GM12801 (cell line): ENCODE data around the gene CCR7.

Source experiments
- TF ChIP-seq, protein P1 (sequence below): IDR thresholded peaks from one replicate; pipeline ENCODE4 v1.5.1; 2011; ENCODE audit warnings: control low read depth; ENCODE audit not compliant: insufficient read length; ENCODE audit errors: extremely low read depth

CCR7 gene

DNA sequence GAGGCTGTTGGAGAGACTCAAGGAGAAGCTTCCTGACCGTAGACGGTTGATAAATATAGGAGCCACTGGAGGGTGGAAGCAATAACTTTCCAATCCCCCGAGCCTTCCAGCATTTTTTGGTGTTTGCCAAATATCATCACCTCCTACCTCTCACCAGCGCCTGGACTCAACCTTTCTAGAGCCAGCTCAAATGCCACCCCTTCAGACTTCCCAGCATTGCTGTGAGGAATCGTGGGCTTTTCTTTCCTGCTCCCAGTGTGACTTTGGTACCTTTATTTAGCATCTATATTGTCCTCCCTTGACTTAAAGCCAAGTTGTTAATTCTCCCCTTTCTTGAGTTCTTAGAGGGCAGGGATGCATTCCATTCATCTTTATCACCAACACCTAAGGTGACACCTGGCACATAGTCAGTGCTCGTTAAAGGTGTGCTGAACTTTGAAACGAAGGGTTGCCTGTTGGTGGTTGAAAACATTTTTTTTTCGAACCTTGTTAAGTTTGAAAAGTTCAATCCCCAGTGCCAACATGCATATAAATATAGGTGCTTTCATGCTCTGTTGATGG, 35.3 kb upstream of the CCR7 start:
- TF ChIP-seq, protein P1, sequence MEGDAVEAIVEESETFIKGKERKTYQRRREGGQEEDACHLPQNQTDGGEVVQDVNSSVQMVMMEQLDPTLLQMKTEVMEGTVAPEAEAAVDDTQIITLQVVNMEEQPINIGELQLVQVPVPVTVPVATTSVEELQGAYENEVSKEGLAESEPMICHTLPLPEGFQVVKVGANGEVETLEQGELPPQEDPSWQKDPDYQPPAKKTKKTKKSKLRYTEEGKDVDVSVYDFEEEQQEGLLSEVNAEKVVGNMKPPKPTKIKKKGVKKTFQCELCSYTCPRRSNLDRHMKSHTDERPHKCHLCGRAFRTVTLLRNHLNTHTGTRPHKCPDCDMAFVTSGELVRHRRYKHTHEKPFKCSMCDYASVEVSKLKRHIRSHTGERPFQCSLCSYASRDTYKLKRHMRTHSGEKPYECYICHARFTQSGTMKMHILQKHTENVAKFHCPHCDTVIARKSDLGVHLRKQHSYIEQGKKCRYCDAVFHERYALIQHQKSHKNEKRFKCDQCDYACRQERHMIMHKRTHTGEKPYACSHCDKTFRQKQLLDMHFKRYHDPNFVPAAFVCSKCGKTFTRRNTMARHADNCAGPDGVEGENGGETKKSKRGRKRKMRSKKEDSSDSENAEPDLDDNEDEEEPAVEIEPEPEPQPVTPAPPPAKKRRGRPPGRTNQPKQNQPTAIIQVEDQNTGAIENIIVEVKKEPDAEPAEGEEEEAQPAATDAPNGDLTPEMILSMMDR = no peak

DNA sequence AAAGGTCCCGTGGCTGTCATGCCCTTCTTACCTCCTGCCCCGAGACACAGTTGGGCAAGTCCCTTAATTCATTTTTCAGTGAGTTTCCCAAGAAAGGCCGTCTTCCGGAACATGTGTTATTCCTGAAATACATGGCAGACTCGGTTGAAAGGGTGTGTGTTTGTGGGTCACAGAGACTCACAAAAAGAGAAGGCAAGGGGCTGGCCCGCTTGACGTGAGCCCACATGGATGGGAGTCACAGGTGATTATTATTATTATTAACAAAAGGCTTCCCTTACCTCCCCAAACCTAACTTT, 34.1 kb upstream of the CCR7 start:
- TF ChIP-seq, protein P1 = no peak

DNA sequence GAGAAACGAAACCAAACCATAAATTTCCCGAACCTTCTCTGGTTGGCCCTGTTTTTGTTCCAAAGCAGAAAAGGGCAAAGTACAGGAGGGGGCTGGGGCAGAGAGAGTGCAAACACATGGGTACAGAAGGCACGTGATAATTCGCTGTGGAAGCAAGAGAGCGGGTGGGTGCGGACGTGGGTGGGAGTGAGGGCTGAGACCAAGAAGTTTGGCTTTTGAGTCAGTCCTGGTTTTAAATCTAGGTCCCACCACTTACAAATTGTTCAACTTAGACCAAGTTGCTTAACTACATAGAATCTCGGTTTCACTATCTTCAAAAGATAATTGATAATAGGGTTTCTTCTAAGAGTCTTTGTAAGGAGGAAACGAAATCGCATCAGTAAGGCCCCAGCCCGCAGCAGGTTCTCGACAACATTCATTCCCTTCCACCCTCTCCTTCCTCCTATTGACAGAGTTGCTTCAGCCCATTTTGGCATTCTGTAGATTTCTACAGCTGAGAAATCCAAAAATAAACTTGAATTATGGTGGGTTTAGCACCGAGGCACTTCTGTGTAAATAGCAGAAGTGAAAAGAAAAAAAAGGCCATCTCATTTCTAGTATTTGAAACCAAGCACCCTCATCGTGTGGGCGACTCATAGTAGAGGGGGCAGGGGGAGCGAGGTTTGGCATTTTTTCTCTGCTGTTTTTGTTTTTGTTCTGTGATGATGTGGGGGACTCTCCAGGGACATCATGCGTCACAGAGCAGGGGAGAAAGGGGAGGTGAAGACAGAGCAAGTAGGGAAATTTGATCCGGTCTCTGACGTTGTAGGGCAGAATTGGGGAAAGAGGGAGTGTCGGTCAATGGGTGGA, 33.6 kb upstream of the CCR7 start:
- TF ChIP-seq, protein P1 = no peak

DNA sequence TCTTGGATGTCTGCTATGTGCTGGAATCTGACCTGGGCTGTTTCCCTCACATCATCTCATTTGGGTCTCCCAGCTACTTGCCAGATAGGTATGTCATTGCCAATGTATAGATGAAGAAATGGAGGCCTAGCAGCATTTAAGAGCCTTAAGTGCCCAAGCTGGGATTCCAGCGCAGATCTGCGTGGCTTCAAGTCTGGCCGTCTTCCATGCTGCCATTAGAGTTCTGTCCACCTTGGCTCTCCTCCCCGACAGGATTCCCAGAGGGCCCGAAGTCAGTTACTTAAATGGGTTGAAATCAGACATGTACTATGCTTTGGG, 33.0 kb upstream of the CCR7 start:
- TF ChIP-seq, protein P1 = no peak

DNA sequence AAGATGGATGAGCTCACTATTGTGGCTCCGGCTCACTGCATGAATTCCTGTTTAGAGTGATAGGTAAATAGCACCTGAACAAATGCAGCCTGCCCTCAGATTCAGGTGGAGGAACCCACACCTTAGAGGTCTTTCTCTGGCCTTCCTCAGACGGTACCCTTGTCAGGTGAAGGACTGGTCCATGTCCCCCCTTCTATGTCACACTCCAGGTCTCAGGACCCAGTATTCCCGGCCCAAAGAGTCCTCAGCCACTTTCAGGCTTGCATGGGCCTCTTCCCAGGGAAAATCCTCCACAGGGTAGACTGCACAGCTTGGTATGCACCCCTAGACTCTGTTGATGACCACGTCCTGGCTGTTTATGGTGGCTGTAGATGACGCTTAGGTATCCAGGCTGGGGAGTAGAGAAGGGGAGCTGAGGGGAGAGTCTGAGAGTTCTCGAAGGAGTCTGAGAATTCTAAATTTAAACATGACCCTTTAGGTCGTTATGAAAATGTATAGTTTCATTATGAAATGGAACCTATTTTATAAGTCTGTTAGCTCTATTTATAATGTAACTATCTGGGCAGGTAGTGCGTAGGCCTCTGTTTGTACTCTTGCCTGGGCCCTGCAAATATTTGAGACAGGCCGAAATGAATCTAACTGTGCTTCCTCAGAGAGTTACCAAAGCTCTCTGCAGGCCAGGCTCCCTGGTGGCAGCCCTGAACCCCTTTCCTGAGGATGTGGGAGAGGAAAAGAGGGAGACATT, 32.5 kb upstream of the CCR7 start:
- TF ChIP-seq, protein P1 = no peak

DNA sequence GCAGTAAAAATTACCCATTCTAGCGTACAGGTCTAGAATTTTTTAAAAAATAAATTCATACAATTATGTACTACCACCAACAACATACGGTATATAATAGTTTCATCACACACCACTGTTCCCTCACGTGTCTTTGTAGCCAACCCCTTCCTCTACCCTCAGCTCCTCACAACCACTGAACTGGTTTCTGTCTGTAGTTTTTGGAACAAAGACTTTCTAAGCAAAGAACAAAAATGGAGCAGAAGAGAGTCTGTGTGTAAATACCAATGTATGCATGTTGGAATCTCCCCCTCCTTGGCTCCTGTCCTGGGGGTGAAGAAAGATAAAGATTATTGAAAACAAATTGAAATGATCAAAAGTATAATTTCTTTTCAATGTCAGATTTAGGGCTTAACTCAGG, 31.9 kb upstream of the CCR7 start:
- TF ChIP-seq, protein P1 = no peak

DNA sequence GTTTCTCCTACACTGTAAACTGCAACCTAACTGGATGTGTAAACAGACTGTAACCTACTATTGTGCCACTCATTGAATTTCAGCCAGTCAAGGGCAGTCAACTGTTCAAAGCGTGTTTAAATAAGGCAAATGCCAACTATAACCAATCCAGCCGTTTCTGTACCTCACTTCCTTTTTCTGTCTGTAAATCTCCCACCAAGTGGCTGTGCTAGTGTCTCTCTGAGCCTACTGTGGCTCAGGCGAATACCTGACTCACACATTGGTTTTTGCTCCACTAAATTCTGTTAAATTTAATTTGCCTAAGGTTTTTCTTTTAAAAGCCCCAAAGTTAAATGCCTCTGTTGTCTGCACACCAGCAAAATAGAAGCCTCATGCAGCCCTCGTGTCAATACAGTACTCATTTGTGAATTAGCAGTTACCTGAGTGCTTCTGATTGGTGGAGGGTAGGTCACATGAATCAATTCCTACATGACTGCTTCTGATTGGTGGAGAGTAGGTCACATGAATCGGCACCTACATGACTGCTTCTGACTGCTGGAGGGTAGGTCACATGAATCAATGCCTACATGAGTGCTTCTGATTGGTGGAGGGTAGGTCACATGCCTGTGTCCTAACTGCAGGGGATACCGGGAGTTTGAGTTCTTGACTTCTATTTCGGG, 31.1 kb upstream of the CCR7 start:
- TF ChIP-seq, protein P1 = no peak
